Measurements from ENCODE around the gene HRH3. TPM values are rescaled to one million over a fixed set of nuclear protein-coding genes. Genes with fewer than 3 reads are reported as not detected.

HRH3 gene
- total RNA-seq, 2 donors from 2014 or later, result not detected

- no peak for TF ChIP-seq CTCF (IDR thresholded peaks at IDR 0.05)
- ATAC-seq (ENCODE audit: insufficient number of reproducible peaks, low FRiP score, low read depth) (no peak), DNase-seq (ENCODE audit: low spot score) (no peak)
- no peaks in the 10 kb centered on the region for H3K9me3 ChIP-seq
- peaks cover 6 to 29% of the 10 kb centered on the region in 2 donors for H3K4me1 ChIP-seq (ENCODE audit: control insufficient read depth in 1 of 2, low read depth in 2 of 2)
- no peaks in the 10 kb centered on the region for H3K27me3 ChIP-seq (replicated peaks; ENCODE audit: insufficient read depth)
- no peaks in the 10 kb centered on the region for H3K36me3 ChIP-seq
- no peak overlapping the region for H3K27ac ChIP-seq
- no peak overlapping the region for H3K4me3 ChIP-seq
Measured at GRCh38 chr20:62186096-62186426, 34.0 kb downstream of the HRH3 start.

- ATAC-seq (ENCODE audit: insufficient number of reproducible peaks, low FRiP score, low read depth) (no peak), DNase-seq (ENCODE audit: low spot score) (no peak)
- no peak for TF ChIP-seq CTCF (IDR thresholded peaks at IDR 0.05)
- H3K36me3 ChIP-seq, result no peaks in the 10 kb centered on the region
- peaks cover 6 to 29% of the 10 kb centered on the region in 2 donors for H3K4me1 ChIP-seq (ENCODE audit: control insufficient read depth in 1 of 2, low read depth in 2 of 2)
- H3K27ac ChIP-seq, result peak overlapping the region; percentile 90 to 92
- no peaks in the 10 kb centered on the region for H3K27me3 ChIP-seq (replicated peaks; ENCODE audit: insufficient read depth)
- peak overlapping the region; percentile 84 for H3K4me3 ChIP-seq
- H3K9me3 ChIP-seq, result no peaks in the 10 kb centered on the region
Measured at GRCh38 chr20:62183426-62184142, 36.5 kb downstream of the HRH3 start.

GRCh38 chr20:62182469-62183425 is 37.3 kb downstream of the HRH3 start, which contains the start of gene MTG2:
Gene MTG2, plus strand, starts transcription at chr20:62183028. Its CDS starts 10,393 bp downstream, at chr20:62193421.
- Histone ChIP-seq H3K4me3 (peak within 1 kb of the TSS; percentile 84), H3K27ac (peak within 1 kb of the TSS; percentile 90 to 92), H3K4me1 (ENCODE audit: control insufficient read depth in 1 of 2, low read depth in 2 of 2) (peaks cover 6 to 29% of the 10 kb centered on the region in 2 donors), H3K9me3 (no peaks in the 10 kb centered on the region), H3K36me3 (no peaks in the 10 kb centered on the region), H3K27me3 (replicated peaks; ENCODE audit: insufficient read depth) (no peaks in the 10 kb centered on the region)
- ATAC-seq (ENCODE audit: insufficient number of reproducible peaks, low FRiP score, low read depth), result peak; percentile 82
- DNase-seq (ENCODE audit: low spot score), result peak; percentile 68
- peak; percentile 19 for TF ChIP-seq CTCF (IDR thresholded peaks at IDR 0.05)

GRCh38 chr20:62181808-62182207 is 38.3 kb downstream of the HRH3 start:
- Histone ChIP-seq H3K4me3 (peak overlapping the region; percentile 84), H3K4me1 (ENCODE audit: control insufficient read depth in 1 of 2, low read depth in 2 of 2) (peaks cover 6 to 23% of the 10 kb centered on the region in 2 donors)
- ATAC-seq (ENCODE audit: insufficient number of reproducible peaks, low FRiP score, low read depth), result no peak

More at GRCh38 chr20:62181808-62182207, 38.3 kb downstream of the HRH3 start:
- Histone ChIP-seq H3K27me3 (replicated peaks; ENCODE audit: insufficient read depth) (no peaks in the 10 kb centered on the region), H3K36me3 (peaks cover 2% of the 10 kb centered on the region), H3K27ac (peak overlapping the region in 1 of 2 donors; percentile 92), H3K9me3 (no peaks in the 10 kb centered on the region)
- no peak for TF ChIP-seq CTCF (IDR thresholded peaks at IDR 0.05)
- no peak for DNase-seq (ENCODE audit: low spot score)

All from thoracic aorta (tissue), 2 donors.